Measurements from ENCODE around the gene NNT. TPM values are rescaled to one million over a fixed set of nuclear protein-coding genes. Genes with fewer than 3 reads are reported as not detected.
"Not testable (repeated sequence)": the region's sequence is repeated elsewhere in the genome, so short reads cannot be mapped to it uniquely, and the experiment has no call there.

NNT gene
- 10 to 100 TPM; 55.4 to 77.5 TPM for total RNA-seq

GRCh38 chr5:43602461-43603343, at the start of gene NNT:
Gene NNT, plus strand, starts transcription at chr5:43603180. Its CDS starts 6,016 bp downstream, at chr5:43609196.
- no peaks in the 10 kb centered on the region for H3K9me3 Mint-ChIP-seq (ENCODE audit: low read depth)
- intact Hi-C loops (cut with DNase I, micrococcal nuclease) = loop anchor here (1.0 to 10.0 kb wide), 14 partner anchors 46 to 1206 kb away; partner anchors contain the start of genes MRPS30 (in 2 of the 2), C5orf34 (in 1 of the 2), NIM1K (in 1 of the 2) and ZNF131 (in 1 of the 2)
- H3K27me3 Mint-ChIP-seq = no peaks in the 10 kb centered on the region
- CTCF ChIA-PET = interaction anchor here (0.8 to 5.0 kb wide), 5 partner anchors 8 to 608 kb away, joined by 3 to 17 read pairs (median 6); partner anchors contain the start of gene TMEM267
- peaks cover 29% of the 10 kb centered on the region for H3K4me1 Mint-ChIP-seq
- peaks cover 28% of the 10 kb centered on the region for H3K36me3 Mint-ChIP-seq (ENCODE audit: low read depth)
- peak within 1 kb of the TSS; percentile 95 for H3K4me3 Mint-ChIP-seq
- peak within 1 kb of the TSS; percentile 93 for H3K27ac Mint-ChIP-seq
- ATAC-seq (peak; percentile 76), DNase-seq (peak; percentile 89)
- POLR2A ChIA-PET = interaction anchor here (0.6 to 2.5 kb wide), 8 partner anchors 28 to 1171 kb away, joined by 3 to 18 read pairs (median 4); partner anchors contain the start of genes C5orf34 and TMEM267

- DNase-seq (no peak), ATAC-seq (no peak)
- peaks cover 16% of the 10 kb centered on the region for H3K36me3 Mint-ChIP-seq (ENCODE audit: low read depth)
- intact Hi-C loops (cut with DNase I, micrococcal nuclease) = no loop called here
- peaks cover 22% of the 10 kb centered on the region for H3K4me1 Mint-ChIP-seq
- H3K9me3 Mint-ChIP-seq (ENCODE audit: low read depth) = no peaks in the 10 kb centered on the region
- no peaks in the 10 kb centered on the region for H3K27me3 Mint-ChIP-seq
- CTCF ChIA-PET = interaction anchor here (0.8 to 3.0 kb wide), 7 partner anchors 9 to 78 kb away, joined by 3 to 24 read pairs (median 9); partner anchors contain the start of gene TMEM267
- H3K4me3 Mint-ChIP-seq = no peak overlapping the region
- POLR2A ChIA-PET = interaction anchor here (0.7 to 0.8 kb wide), 2 partner anchors 9 to 69 kb away, joined by 3 read pairs; partner anchors contain the start of gene TMEM267
- no peak overlapping the region for H3K27ac Mint-ChIP-seq
Measured at GRCh38 chr5:43553381-43553780, 49.6 kb upstream of the NNT start.

- ChIA-PET CTCF (interaction anchor here (0.8 to 3.0 kb wide), 10 partner anchors 11 to 77 kb away, joined by 3 to 24 read pairs (median 8); partner anchors contain the start of genes C5orf34, NNT and TMEM267), POLR2A (interaction anchor here (1.1 to 2.4 kb wide), 2 partner anchors 48 to 70 kb away, joined by 4 to 17 read pairs; partner anchors contain the start of genes NNT and TMEM267)
- DNase-seq (no peak), ATAC-seq (no peak)
- Mint-ChIP-seq H3K27ac (no peak overlapping the region), H3K36me3 (ENCODE audit: low read depth) (peaks cover 11% of the 10 kb centered on the region), H3K27me3 (no peaks in the 10 kb centered on the region), H3K4me3 (no peak overlapping the region), H3K4me1 (peaks cover 23% of the 10 kb centered on the region), H3K9me3 (ENCODE audit: low read depth) (no peaks in the 10 kb centered on the region)
- intact Hi-C loops (cut with DNase I, micrococcal nuclease) = no loop called here
Measured at GRCh38 chr5:43554497-43554896, 48.5 kb upstream of the NNT start.

GRCh38 chr5:43555895-43556606, 46.9 kb upstream of the NNT start:
- peaks cover 7% of the 10 kb centered on the region for H3K36me3 Mint-ChIP-seq (ENCODE audit: low read depth)
- ATAC-seq (peak; percentile 0), DNase-seq (peak; percentile 74)
- H3K9me3 Mint-ChIP-seq (ENCODE audit: low read depth) = no peaks in the 10 kb centered on the region
- CTCF ChIA-PET = interaction anchor here (0.6 to 3.0 kb wide), 9 partner anchors 12 to 119 kb away, joined by 3 to 24 read pairs (median 4); partner anchors contain the start of genes C5orf34, NNT and TMEM267
- intact Hi-C loops (cut with DNase I, micrococcal nuclease) = loop anchor here (1.0 to 5.0 kb wide), 12 partner anchors 41 to 605 kb away; partner anchors contain the start of genes C5orf34 (in 2 of the 2), NNT (in 2 of the 2), HMGCS1 (in 1 of the 2) and ZNF131 (in 1 of the 2)
- H3K4me3 Mint-ChIP-seq = peak overlapping the region; percentile 88
- H3K27ac Mint-ChIP-seq = peak overlapping the region; percentile 93
- peaks cover 20% of the 10 kb centered on the region for H3K4me1 Mint-ChIP-seq
- H3K27me3 Mint-ChIP-seq = peaks cover 2% of the 10 kb centered on the region
- POLR2A ChIA-PET = interaction anchor here (0.7 to 2.4 kb wide), 5 partner anchors 27 to 331 kb away, joined by 3 to 17 read pairs (median 4); partner anchors contain the start of genes C5orf34, NNT and TMEM267

GRCh38 chr5:43556607-43556856, 46.4 kb upstream of the NNT start:
- DNase-seq; H3K36me3 Mint-ChIP-seq (ENCODE audit: low read depth); H3K9me3 Mint-ChIP-seq (ENCODE audit: low read depth); H3K27me3 Mint-ChIP-seq; H3K27ac Mint-ChIP-seq: not testable (repeated sequence)
- H3K4me1 Mint-ChIP-seq = peaks cover 18% of the 10 kb centered on the region
- intact Hi-C loops (cut with DNase I, micrococcal nuclease) = loop anchor here (1.0 to 5.0 kb wide), 12 partner anchors 41 to 606 kb away; partner anchors contain the start of genes C5orf34 (in 2 of the 2), NNT (in 2 of the 2), HMGCS1 (in 1 of the 2) and ZNF131 (in 1 of the 2)
- POLR2A ChIA-PET = interaction anchor here (0.9 to 2.4 kb wide), 2 partner anchors 46 to 72 kb away, joined by 5 to 17 read pairs; partner anchors contain the start of genes NNT and TMEM267
- ATAC-seq = peak; percentile 43
- CTCF ChIA-PET = interaction anchor here (1.2 to 3.0 kb wide), 3 partner anchors 13 to 55 kb away, joined by 3 to 24 read pairs (median 4); partner anchors contain the start of gene C5orf34
- peak overlapping the region; percentile 88 for H3K4me3 Mint-ChIP-seq

- H3K9me3 Mint-ChIP-seq (ENCODE audit: low read depth) = no peaks in the 10 kb centered on the region
- POLR2A ChIA-PET = interaction anchor here (0.7 to 0.9 kb wide), 3 partner anchors 46 to 73 kb away, joined by 3 to 5 read pairs (median 3); partner anchors contain the start of gene NNT
Measured at GRCh38 chr5:43556857-43557542, 46.0 kb upstream of the NNT start, which contains the start of gene PAIP1. Gene PAIP1, minus strand, starts transcription at chr5:43557077. Its CDS starts 231 bp downstream, at chr5:43556846.

GRCh38 chr5:43560128-43560527, 42.9 kb upstream of the NNT start:
- CTCF ChIA-PET = interaction anchor here (1.4 kb wide), 1 partner anchor 76 kb away, joined by 4 read pairs; the partner anchor contains the start of gene TMEM267
- intact Hi-C loops (cut with DNase I, micrococcal nuclease) = no loop called here
- POLR2A ChIA-PET = no interaction called here
- ATAC-seq (no peak), DNase-seq (no peak)
- Mint-ChIP-seq H3K4me1 (peaks cover 16% of the 10 kb centered on the region), H3K27ac (no peak overlapping the region), H3K4me3 (no peak overlapping the region), H3K9me3 (ENCODE audit: low read depth) (no peaks in the 10 kb centered on the region), H3K36me3 (ENCODE audit: low read depth) (peaks cover 3% of the 10 kb centered on the region), H3K27me3 (peaks cover 4% of the 10 kb centered on the region)

More at GRCh38 chr5:43556857-43557542, 46.0 kb upstream of the NNT start, which contains the start of gene PAIP1:
- Mint-ChIP-seq H3K4me3 (peak within 1 kb of the TSS; percentile 88), H3K36me3 (ENCODE audit: low read depth) (peaks cover 5% of the 10 kb centered on the region), H3K4me1 (peaks cover 18% of the 10 kb centered on the region), H3K27me3 (peaks cover 2% of the 10 kb centered on the region), H3K27ac (peak within 1 kb of the TSS; percentile 99)
- ATAC-seq (peak; percentile 87), DNase-seq (peak; percentile 91)
- intact Hi-C loops (cut with DNase I, micrococcal nuclease) = loop anchor here (1.0 to 5.0 kb wide), 15 partner anchors 42 to 1653 kb away; partner anchors contain the start of genes C5orf34 (in 2 of the 2), NNT (in 2 of the 2), HMGCS1 (in 1 of the 2) and RIMOC1 (in 1 of the 2)
- CTCF ChIA-PET = interaction anchor here (0.6 kb wide), 1 partner anchor 12 kb away, joined by 3 read pairs; no protein-coding TSS in a partner anchor

GRCh38 chr5:43561356-43561755, 41.6 kb upstream of the NNT start:
- ChIA-PET CTCF (interaction anchor here (0.8 kb wide), 1 partner anchor 78 kb away, joined by 3 read pairs; the partner anchor contains the start of gene TMEM267), POLR2A (no interaction called here)
- Mint-ChIP-seq H3K9me3 (ENCODE audit: low read depth) (no peaks in the 10 kb centered on the region), H3K27me3 (peaks cover 4% of the 10 kb centered on the region), H3K36me3 (ENCODE audit: low read depth) (no peaks in the 10 kb centered on the region), H3K4me3 (no peak overlapping the region), H3K27ac (no peak overlapping the region), H3K4me1 (peaks cover 12% of the 10 kb centered on the region)
- DNase-seq = no peak
- intact Hi-C loops (cut with DNase I, micrococcal nuclease) = no loop called here
- no peak for ATAC-seq

GRCh38 chr5:43563321-43563720, 39.7 kb upstream of the NNT start:
- Mint-ChIP-seq H3K27me3 (peaks cover 4% of the 10 kb centered on the region), H3K27ac (no peak overlapping the region), H3K4me3 (no peak overlapping the region), H3K4me1 (peaks cover 11% of the 10 kb centered on the region), H3K36me3 (ENCODE audit: low read depth) (no peaks in the 10 kb centered on the region), H3K9me3 (ENCODE audit: low read depth) (no peaks in the 10 kb centered on the region)
- no peak for ATAC-seq
- intact Hi-C loops (cut with DNase I, micrococcal nuclease) = no loop called here
- POLR2A ChIA-PET = no interaction called here
- CTCF ChIA-PET = no interaction called here
- DNase-seq = no peak

- no peaks in the 10 kb centered on the region for H3K9me3 Mint-ChIP-seq (ENCODE audit: low read depth)
- H3K4me1 Mint-ChIP-seq = peaks cover 4% of the 10 kb centered on the region
- ChIA-PET POLR2A (no interaction called here), CTCF (no interaction called here)
- intact Hi-C loops (cut with DNase I, micrococcal nuclease) = no loop called here
- no peak overlapping the region for H3K4me3 Mint-ChIP-seq
- no peaks in the 10 kb centered on the region for H3K36me3 Mint-ChIP-seq (ENCODE audit: low read depth)
- H3K27me3 Mint-ChIP-seq = peaks cover 4% of the 10 kb centered on the region
- no peak for ATAC-seq
- no peak for DNase-seq
- H3K27ac Mint-ChIP-seq = no peak overlapping the region
Measured at GRCh38 chr5:43564289-43564850, 38.6 kb upstream of the NNT start.

Data from activated CD4-positive, alpha-beta T cell treated with anti-CD3 and anti-CD28 coated beads for 36 hours (primary cell).